ENCODE data around the gene BLTP3B. TPM values are rescaled to one million over a fixed set of nuclear protein-coding genes. Genes with fewer than 3 reads are reported as not detected.
A peak's percentile ranks its signal among the peaks of the same experiment; 100 is the strongest.

The BLTP3B gene
- total RNA-seq, 2 experiments from 2014 or later, result 17.8 to 20.5 TPM

DNA sequence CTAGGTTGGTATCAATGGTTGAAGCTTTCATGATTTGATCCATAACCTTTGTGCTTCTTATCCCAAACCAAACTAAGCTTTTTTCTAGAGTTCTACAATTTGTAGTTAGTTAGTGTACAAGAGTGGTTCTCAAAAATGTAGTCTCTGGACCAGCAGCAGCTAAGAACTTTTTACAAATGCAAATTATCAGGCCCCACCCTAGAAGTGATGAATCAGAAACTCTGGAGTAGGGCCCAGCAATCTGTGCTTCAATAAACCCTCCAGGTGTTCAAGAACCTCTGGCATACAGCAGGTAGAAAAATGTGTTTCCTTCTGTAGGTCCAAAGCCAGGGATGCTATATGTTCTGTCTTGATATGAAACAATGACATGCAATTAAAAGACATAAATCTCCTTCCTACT, 31.8 kb upstream of the BLTP3B start:
- no peak for DNase-seq
- Mint-ChIP-seq H3K27me3 (ENCODE audit: low read depth) (no peaks in the 10 kb centered on the region), H3K4me3 (no peak overlapping the region), H3K27ac (no peak overlapping the region), H3K4me1 (ENCODE audit: low read depth) (no peaks in the 10 kb centered on the region), H3K36me3 (ENCODE audit: low read depth) (peaks cover 31% of the 10 kb centered on the region), H3K9me3 (ENCODE audit: insufficient read depth) (no peaks in the 10 kb centered on the region)
- CTCF ChIA-PET, result interaction anchor here (1.5 to 1.7 kb wide), 2 partner anchors 8 to 19 kb away, joined by 4 to 6 read pairs; no protein-coding TSS in a partner anchor
- POLR2A ChIA-PET, result no interaction called here
- ATAC-seq, result no peak

DNA sequence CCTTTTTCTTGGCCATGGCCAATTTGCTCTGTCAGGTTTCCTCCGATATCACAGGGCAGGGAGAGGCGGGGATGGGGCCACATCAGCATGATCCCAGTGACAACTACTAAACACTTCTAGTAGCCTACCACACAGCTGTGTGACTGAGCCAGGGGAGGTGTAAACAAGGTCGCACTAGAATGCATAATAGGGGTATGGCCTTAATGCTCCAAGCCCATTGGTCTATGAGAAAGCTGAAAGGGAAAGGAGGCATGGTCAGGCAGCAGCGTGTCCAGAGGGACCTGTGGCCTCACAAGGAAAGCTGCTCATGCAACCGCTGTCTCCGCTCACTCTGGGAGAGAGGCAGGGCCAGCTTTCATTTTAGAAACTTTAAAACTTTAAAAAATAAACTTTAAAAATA, 30.4 kb upstream of the BLTP3B start:
- Mint-ChIP-seq H3K36me3 (ENCODE audit: low read depth) (peaks cover 26% of the 10 kb centered on the region), H3K27me3 (ENCODE audit: low read depth) (no peaks in the 10 kb centered on the region), H3K9me3 (ENCODE audit: insufficient read depth) (no peaks in the 10 kb centered on the region), H3K4me3 (no peak overlapping the region), H3K4me1 (ENCODE audit: low read depth) (no peaks in the 10 kb centered on the region), H3K27ac (no peak overlapping the region)
- no peak for ATAC-seq
- CTCF ChIA-PET, result interaction anchor here (1.5 to 1.7 kb wide), 2 partner anchors 10 to 18 kb away, joined by 4 to 6 read pairs; no protein-coding TSS in a partner anchor
- POLR2A ChIA-PET, result no interaction called here
- DNase-seq, result no peak

DNA sequence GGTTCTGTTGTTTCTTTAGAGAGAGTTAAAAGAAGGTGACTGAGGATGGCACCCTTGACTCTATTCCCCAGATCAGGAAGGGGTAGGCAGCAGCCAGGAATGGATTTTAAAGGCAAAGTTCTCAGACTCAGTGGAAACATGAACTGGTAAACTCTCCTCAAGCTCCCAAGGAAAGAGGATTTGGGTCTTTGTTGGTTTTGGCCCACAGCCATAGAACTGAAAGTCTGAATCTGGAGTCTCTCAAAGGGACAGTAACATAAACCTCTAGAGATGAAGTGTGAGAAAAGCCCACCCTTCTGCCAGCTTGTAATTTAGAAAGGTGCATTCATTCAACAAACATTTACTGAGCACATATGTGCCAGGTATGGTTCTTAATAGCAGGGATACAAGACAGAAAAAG, 28.6 kb upstream of the BLTP3B start:
- no peak for ATAC-seq
- Mint-ChIP-seq H3K27me3 (ENCODE audit: low read depth) (no peaks in the 10 kb centered on the region), H3K4me3 (no peak overlapping the region), H3K9me3 (ENCODE audit: insufficient read depth) (no peaks in the 10 kb centered on the region), H3K27ac (no peak overlapping the region), H3K4me1 (ENCODE audit: low read depth) (no peaks in the 10 kb centered on the region), H3K36me3 (ENCODE audit: low read depth) (peaks cover 17% of the 10 kb centered on the region)
- ChIA-PET POLR2A (no interaction called here), CTCF (no interaction called here)
- no peak for DNase-seq

DNA sequence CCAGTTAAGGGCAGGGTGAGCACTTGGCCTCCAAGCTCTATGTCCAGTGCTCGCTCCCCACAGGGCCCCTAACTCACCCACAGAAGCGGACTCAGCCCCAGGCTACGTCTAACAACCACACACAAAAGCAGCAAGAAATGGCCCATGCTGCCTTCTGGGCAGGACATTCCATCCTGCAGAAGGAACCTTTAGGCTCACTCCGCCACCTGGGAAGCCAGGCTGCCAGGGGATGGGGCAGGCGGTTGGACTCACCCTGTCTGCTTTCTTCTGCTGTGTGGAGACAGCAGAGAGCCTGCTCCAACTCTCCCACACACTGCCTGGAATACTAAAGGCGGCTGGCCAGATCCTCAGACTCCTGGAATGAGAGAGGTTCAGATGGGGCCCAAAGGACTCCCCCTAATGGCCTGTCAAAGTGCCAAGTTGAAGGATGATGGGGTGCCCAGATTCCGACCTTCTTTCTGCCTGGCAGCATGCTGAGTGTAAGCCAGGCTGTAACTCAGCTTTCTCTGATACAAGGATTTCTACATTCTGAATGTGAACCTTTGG, 27.7 kb upstream of the BLTP3B start:
- Mint-ChIP-seq H3K36me3 (ENCODE audit: low read depth) (peaks cover 17% of the 10 kb centered on the region), H3K9me3 (ENCODE audit: insufficient read depth) (no peaks in the 10 kb centered on the region), H3K27ac (no peak overlapping the region), H3K4me3 (no peak overlapping the region), H3K4me1 (ENCODE audit: low read depth) (no peaks in the 10 kb centered on the region), H3K27me3 (ENCODE audit: low read depth) (no peaks in the 10 kb centered on the region)
- DNase-seq, result no peak
- ChIA-PET POLR2A (no interaction called here), CTCF (interaction anchor here (2.3 kb wide), 1 partner anchor 16 kb away, joined by 9 read pairs; no protein-coding TSS in a partner anchor)
- ATAC-seq, result no peak

DNA sequence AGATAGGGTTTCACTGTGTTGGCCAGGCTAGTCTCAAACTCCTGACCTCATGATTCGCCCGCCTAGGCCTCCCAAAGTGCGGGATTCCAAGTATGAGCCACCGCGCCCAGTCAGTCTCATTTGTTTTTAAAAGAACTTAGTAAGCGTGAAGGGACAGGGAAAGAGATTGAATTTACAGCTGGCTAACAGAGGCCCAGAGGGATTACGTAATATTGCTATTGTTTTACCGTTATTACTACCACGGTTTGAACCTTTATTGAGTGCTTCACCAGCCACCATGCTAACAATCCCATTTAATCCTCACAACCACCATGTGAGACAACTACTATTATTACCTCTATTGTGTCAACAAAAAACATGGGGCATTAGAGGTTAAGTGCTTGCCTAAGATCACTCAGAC, 26.7 kb upstream of the BLTP3B start:
- Mint-ChIP-seq H3K36me3 (ENCODE audit: low read depth) (peaks cover 11% of the 10 kb centered on the region), H3K9me3 (ENCODE audit: insufficient read depth) (no peaks in the 10 kb centered on the region), H3K4me3 (no peak overlapping the region), H3K4me1 (ENCODE audit: low read depth) (peaks cover 1% of the 10 kb centered on the region), H3K27me3 (ENCODE audit: low read depth) (no peaks in the 10 kb centered on the region), H3K27ac (no peak overlapping the region)
- ATAC-seq (no peak), DNase-seq (no peak)
- ChIA-PET CTCF (interaction anchor here (2.3 kb wide), 1 partner anchor 15 kb away, joined by 9 read pairs; no protein-coding TSS in a partner anchor), POLR2A (no interaction called here)

DNA sequence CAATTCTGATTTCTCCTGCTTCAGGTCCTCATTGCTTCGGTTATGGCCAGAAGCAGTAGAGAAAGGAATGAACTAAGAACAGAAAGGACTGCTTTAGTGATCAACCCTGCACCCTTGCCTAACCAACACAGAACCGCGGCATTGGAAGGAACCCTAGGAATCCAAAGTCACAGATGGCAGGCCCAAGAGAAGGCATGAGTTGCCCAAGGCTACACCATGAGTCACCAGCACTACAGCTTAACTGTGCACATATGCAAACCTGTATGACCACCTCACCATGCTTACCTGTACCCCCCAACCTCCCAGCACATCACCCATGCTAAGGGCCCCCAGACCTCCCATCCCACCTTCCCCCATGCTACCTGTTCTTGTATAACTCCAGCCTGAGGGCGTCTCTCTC, 25.9 kb upstream of the BLTP3B start:
- H3K27ac Mint-ChIP-seq, result no peak overlapping the region
- H3K9me3 Mint-ChIP-seq (ENCODE audit: insufficient read depth), result no peaks in the 10 kb centered on the region
- DNase-seq (no peak), ATAC-seq (no peak)
- H3K4me1 Mint-ChIP-seq (ENCODE audit: low read depth), result peaks cover 9% of the 10 kb centered on the region
- POLR2A ChIA-PET, result no interaction called here
- no peaks in the 10 kb centered on the region for H3K27me3 Mint-ChIP-seq (ENCODE audit: low read depth)
- CTCF ChIA-PET, result interaction anchor here (2.3 kb wide), 1 partner anchor 14 kb away, joined by 9 read pairs; no protein-coding TSS in a partner anchor
- peaks cover 9% of the 10 kb centered on the region for H3K36me3 Mint-ChIP-seq (ENCODE audit: low read depth)
- H3K4me3 Mint-ChIP-seq, result no peak overlapping the region

DNA sequence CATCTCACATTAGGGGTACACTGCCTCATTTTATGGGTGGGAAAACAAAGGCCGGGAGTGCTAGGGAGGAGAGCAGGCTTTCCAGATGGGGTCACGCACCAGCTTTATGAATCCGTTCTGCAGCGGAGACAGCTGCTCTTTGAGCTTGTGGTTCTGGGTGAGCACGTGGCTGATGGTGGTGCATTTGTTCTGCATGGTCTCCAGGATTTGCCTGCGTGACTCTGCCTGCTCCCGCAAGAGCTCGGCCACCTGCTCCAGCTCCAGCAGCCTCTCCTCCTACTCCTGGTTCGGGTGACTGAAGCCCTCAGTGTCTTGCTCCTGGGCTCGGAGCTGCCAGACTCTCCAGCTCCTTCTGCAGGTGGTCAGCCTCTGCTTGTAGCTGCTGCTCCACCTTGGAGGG, 23.6 kb upstream of the BLTP3B start:
- Mint-ChIP-seq H3K9me3 (ENCODE audit: insufficient read depth) (no peaks in the 10 kb centered on the region), H3K27ac (no peak overlapping the region), H3K27me3 (ENCODE audit: low read depth) (no peaks in the 10 kb centered on the region), H3K36me3 (ENCODE audit: low read depth) (peaks cover 5% of the 10 kb centered on the region), H3K4me3 (no peak overlapping the region), H3K4me1 (ENCODE audit: low read depth) (peaks cover 15% of the 10 kb centered on the region)
- ATAC-seq, result no peak
- POLR2A ChIA-PET, result interaction anchor here (0.7 kb wide), 1 partner anchor 86 kb away, joined by 3 read pairs; no protein-coding TSS in a partner anchor
- DNase-seq, result no peak
- CTCF ChIA-PET, result interaction anchor here (4.6 kb wide), 1 partner anchor 12 kb away, joined by 44 read pairs; no protein-coding TSS in a partner anchor

DNA sequence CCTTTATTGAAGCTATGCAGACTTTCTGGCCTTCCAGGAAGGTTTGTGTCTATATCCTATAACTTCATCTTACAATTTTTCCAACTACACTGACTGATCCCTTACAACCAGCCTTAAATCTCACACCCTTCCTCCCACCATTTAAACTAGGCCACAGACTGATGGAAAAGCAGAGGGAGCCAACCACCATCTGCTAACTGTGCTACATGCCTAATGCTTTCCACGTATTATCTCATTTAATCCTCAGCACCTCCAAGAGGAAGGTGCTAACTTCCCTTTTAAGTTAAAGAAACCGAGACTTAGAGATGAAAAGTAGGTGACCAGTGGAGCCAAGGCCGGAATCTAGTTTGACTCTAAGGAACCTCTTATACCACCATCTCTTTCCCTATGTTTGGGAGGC, 22.7 kb upstream of the BLTP3B start:
- Mint-ChIP-seq H3K27ac (no peak overlapping the region), H3K36me3 (ENCODE audit: low read depth) (peaks cover 4% of the 10 kb centered on the region), H3K27me3 (ENCODE audit: low read depth) (no peaks in the 10 kb centered on the region), H3K4me3 (no peak overlapping the region), H3K4me1 (ENCODE audit: low read depth) (peaks cover 15% of the 10 kb centered on the region), H3K9me3 (ENCODE audit: insufficient read depth) (no peaks in the 10 kb centered on the region)
- POLR2A ChIA-PET, result interaction anchor here (2.5 kb wide), 1 partner anchor 35 kb away, joined by 11 read pairs; the partner anchor contains the start of gene ACTR6
- CTCF ChIA-PET, result interaction anchor here (4.6 kb wide), 1 partner anchor 11 kb away, joined by 44 read pairs; no protein-coding TSS in a partner anchor
- ATAC-seq (no peak), DNase-seq (no peak)

- no peaks in the 10 kb centered on the region for H3K9me3 Mint-ChIP-seq (ENCODE audit: insufficient read depth)
- peak; percentile 16 for ATAC-seq
- H3K4me3 Mint-ChIP-seq, result peak overlapping the region; percentile 65
- peaks cover 15% of the 10 kb centered on the region for H3K4me1 Mint-ChIP-seq (ENCODE audit: low read depth)
- POLR2A ChIA-PET, result interaction anchor here (2.5 kb wide), 1 partner anchor 36 kb away, joined by 11 read pairs; the partner anchor contains the start of gene ACTR6
- DNase-seq, result no peak
- peak overlapping the region; percentile 34 for H3K27ac Mint-ChIP-seq
- H3K27me3 Mint-ChIP-seq (ENCODE audit: low read depth), result no peaks in the 10 kb centered on the region
- H3K36me3 Mint-ChIP-seq (ENCODE audit: low read depth), result peaks cover 4% of the 10 kb centered on the region
- CTCF ChIA-PET, result interaction anchor here (0.7 to 4.6 kb wide), 4 partner anchors 10 to 241 kb away, joined by 4 to 44 read pairs (median 5); no protein-coding TSS in a partner anchor
These were observed 21.6 kb upstream of the BLTP3B start for GRCh38 chr12:100164153-100164704.

DNA sequence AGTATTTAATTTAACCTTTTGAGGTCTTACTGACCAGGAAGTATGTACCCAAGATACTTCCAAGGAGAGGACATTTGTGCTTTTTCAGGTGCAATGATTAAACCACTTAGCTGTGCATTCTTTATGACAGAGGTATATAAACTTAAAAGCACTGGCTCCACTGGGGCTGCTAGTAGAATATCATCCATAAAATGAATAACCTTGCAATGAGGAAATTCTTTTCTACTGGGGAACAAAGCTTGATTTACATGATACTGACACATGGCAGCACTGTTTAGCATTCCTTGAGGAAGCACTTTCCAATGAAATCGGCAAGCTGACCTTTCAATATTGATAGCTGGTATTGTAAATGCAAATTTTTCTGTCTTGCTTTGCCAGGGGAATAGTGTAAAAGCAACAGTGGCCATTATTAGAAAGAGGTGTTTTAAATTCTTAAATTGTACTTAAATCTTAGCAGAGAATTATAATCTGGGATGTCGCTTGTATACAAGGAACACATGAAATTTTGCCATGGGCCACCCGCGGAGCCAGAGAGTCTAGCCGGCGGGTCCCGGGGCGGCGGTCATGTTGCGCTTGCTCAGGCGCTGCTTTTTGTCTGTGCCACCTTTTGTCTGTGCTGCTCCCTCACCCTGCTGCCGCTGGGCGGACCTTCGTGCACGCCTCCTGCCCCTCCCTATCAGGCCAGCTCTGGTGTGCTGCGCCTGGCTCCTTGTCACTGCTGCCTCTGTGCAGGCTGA, 20.9 kb upstream of the BLTP3B start:
- no peaks in the 10 kb centered on the region for H3K27me3 Mint-ChIP-seq (ENCODE audit: low read depth)
- peak overlapping the region; percentile 34 for H3K27ac Mint-ChIP-seq
- DNase-seq, result peak; percentile 83
- no peaks in the 10 kb centered on the region for H3K9me3 Mint-ChIP-seq (ENCODE audit: insufficient read depth)
- ATAC-seq, result peak; percentile 100
- H3K36me3 Mint-ChIP-seq (ENCODE audit: low read depth), result peaks cover 4% of the 10 kb centered on the region
- peak overlapping the region; percentile 65 for H3K4me3 Mint-ChIP-seq
- peaks cover 15% of the 10 kb centered on the region for H3K4me1 Mint-ChIP-seq (ENCODE audit: low read depth)
- CTCF ChIA-PET, result interaction anchor here (0.7 to 4.6 kb wide), 4 partner anchors 9 to 241 kb away, joined by 4 to 44 read pairs (median 5); no protein-coding TSS in a partner anchor
- POLR2A ChIA-PET, result interaction anchor here (2.5 kb wide), 1 partner anchor 37 kb away, joined by 11 read pairs; the partner anchor contains the start of gene ACTR6

DNA sequence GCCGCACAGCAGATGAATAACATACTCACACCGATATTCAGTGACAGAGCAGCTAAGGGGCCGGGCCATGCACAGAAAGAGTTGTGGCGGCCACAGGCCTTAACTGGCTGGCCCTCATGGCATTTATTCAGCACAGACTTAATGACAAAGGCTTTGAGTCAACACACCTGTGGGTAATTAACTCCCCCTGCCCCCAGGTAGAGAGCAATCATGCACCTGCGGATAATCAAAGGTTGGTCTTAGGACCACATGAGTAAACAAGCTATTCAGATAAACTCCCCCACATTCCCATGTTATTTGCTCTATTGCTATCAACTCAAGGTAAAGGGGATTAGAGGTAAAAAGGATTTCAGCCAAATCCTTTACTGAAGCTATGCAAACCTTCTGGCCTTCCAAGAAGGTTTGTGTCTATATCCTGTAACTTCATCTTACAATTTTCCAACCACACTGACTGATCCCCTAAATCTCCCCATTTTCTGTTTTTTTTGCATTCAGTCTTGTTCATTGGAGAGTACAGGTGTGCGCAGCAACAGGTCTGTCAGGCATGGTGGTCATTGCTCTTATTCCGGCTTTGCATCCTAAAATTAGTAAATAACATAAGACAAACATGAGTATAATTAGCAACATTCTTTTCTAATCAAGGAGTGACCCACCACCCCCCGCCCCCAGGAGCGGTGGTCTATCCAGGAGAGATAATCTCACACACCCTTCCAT, 16.9 kb upstream of the BLTP3B start:
- no peak for ATAC-seq
- DNase-seq, result no peak
- no peak overlapping the region for H3K4me3 Mint-ChIP-seq
- H3K4me1 Mint-ChIP-seq (ENCODE audit: low read depth), result peaks cover 21% of the 10 kb centered on the region
- peaks cover 2% of the 10 kb centered on the region for H3K36me3 Mint-ChIP-seq (ENCODE audit: low read depth)
- no peaks in the 10 kb centered on the region for H3K27me3 Mint-ChIP-seq (ENCODE audit: low read depth)
- ChIA-PET POLR2A (no interaction called here), CTCF (no interaction called here)
- H3K9me3 Mint-ChIP-seq (ENCODE audit: insufficient read depth), result no peaks in the 10 kb centered on the region
- no peak overlapping the region for H3K27ac Mint-ChIP-seq
